K562 (cell line): ENCODE data around the gene NPR1. TPM values are rescaled to one million over a fixed set of nuclear protein-coding genes. Genes with fewer than 3 reads are reported as not detected.

Source experiments
- CAMTA2 ChIP-seq: fragments of 250-450 bp; sonication (Bioruptor Pico); conservative IDR thresholded peaks from 2 replicates; pipeline ENCODE4 v1.5.1; 2022
- CHD1 ChIP-seq: fragments of 200-600 bp; sonication (generic); IDR thresholded peaks from one replicate; pipeline ENCODE4 v1.6.1; 2012; ENCODE audit warnings: mild to moderate bottlenecking, moderate library complexity, low read length, inconsistent platforms
- FOS ChIP-seq: IDR thresholded peaks from 3 replicates; pipeline ENCODE4 v1.6.1; 2011; ENCODE audit not compliant: insufficient read length; ENCODE audit errors: extremely low read depth
- GTF2A2 ChIP-seq: IDR thresholded peaks from 2 replicates; pipeline ENCODE4 v1.6.1; 2016; ENCODE audit warnings: mild to moderate bottlenecking, missing genetic modification characterization, missing compliant biosample characterization
- HMGN3 ChIP-seq: IDR thresholded peaks from 2 replicates; pipeline ENCODE4 v1.6.1; 2011; ENCODE audit warnings: borderline replicate concordance, low read depth, mild to moderate bottlenecking, mixed read lengths, low read length; ENCODE audit not compliant: insufficient read length; ENCODE audit errors: extremely low read depth
- ID3 ChIP-seq, 2 experiments: fragments of 250-450 bp in 1 of 2; fragments of 450-650 bp in 1 of 2; sonication (Bioruptor Pico) in 1 of 2; IDR thresholded peaks; 2 replicates each; pipeline versions ENCODE4 v1.6.1 to v1.8.0; 2016 to 2021; ENCODE audit warnings: mild to moderate bottlenecking in 2 of 2, moderate library complexity in 2 of 2, missing compliant biosample characterization in 1 of 2, missing genetic modification characterization in 1 of 2
- IFI16 ChIP-seq: fragments of 250-450 bp; sonication (Bioruptor Pico); IDR thresholded peaks from 2 replicates; pipeline ENCODE4 v2.1.2; 2022; ENCODE audit warnings: mild to moderate bottlenecking, inconsistent platforms
- KDM1A ChIP-seq, 2 experiments: fragments of 450-650 bp; IDR thresholded peaks; 2 replicates each; pipeline ENCODE4 v1.6.1; 2016; ENCODE audit warnings: mild to moderate bottlenecking in 2 of 2
- KLF10 ChIP-seq: fragments of 250-450 bp; sonication (Bioruptor Pico); IDR thresholded peaks from 2 replicates; pipeline ENCODE4 v1.6.1; 2021; ENCODE audit warnings: matching md5 sums
- MYC ChIP-seq, 2 experiments: fragments of 250-450 bp in 1 of 2; sonication (Bioruptor Pico) in 1 of 2; IDR thresholded peaks; 2 replicates each; pipeline versions ENCODE4 v1.5.1 to v1.6.1; 2012 to 2021; ENCODE audit warnings: low read depth in 2 of 2, borderline replicate concordance in 1 of 2, improper control_type of control experiment in 1 of 2, low read length in 1 of 2, mild to moderate bottlenecking in 1 of 2, moderate library complexity in 1 of 2
- SIN3A ChIP-seq, 2 experiments: fragments of 150-350 bp in 1 of 2; IDR thresholded peaks; 2 replicates each; pipeline ENCODE4 v1.6.1; 2011 to 2016; ENCODE audit warnings: borderline replicate concordance in 2 of 2, low read depth in 2 of 2, low read length in 2 of 2, mild to moderate bottlenecking in 2 of 2, moderate library complexity in 2 of 2; ENCODE audit not compliant: control insufficient read depth in 1 of 2
- TCF7L2 ChIP-seq: fragments of 150-350 bp; IDR thresholded peaks from 2 replicates; pipeline ENCODE4 v1.6.1; 2016; ENCODE audit warnings: low read depth, mild to moderate bottlenecking, low read length, moderate library complexity
- TOE1 ChIP-seq, 2 experiments: fragments of 450-650 bp in 1 of 2; sonication (generic) in 1 of 2; formaldehyde crosslinking in 1 of 2; IDR thresholded peaks; 2 replicates each; pipeline versions ENCODE4 v1.7.1 to v1.8.0; 2016 to 2022; ENCODE audit warnings: borderline replicate concordance in 2 of 2, mild to moderate bottlenecking in 2 of 2, antibody characterized with exemption in 1 of 2, inconsistent platforms in 1 of 2, low read depth in 1 of 2, missing genetic modification reagents in 1 of 2, moderate library complexity in 1 of 2
- USF1 ChIP-seq: sonication (generic); formaldehyde crosslinking; IDR thresholded peaks from 2 replicates; pipeline ENCODE4 v1.9.0; 2022; ENCODE audit warnings: mild to moderate bottlenecking, missing genetic modification reagents
- ZBTB1 ChIP-seq: sonication (generic); formaldehyde crosslinking; IDR thresholded peaks from 2 replicates; pipeline ENCODE4 v1.8.1; 2023; ENCODE audit warnings: missing genetic modification reagents, low read depth, mild to moderate bottlenecking, borderline replicate concordance
- ZFP36 ChIP-seq: fragments of 150-350 bp; IDR thresholded peaks from 2 replicates; pipeline ENCODE4 v1.6.1; 2018; ENCODE audit warnings: low read length, low read depth; ENCODE audit not compliant: partially characterized antibody
- ZNF143 ChIP-seq: sonication (generic); formaldehyde crosslinking; IDR thresholded peaks from 2 replicates; pipeline ENCODE4 v1.9.0; 2022; ENCODE audit warnings: mild to moderate bottlenecking, missing genetic modification reagents
- ZNF146 ChIP-seq: IDR thresholded peaks from one replicate; pipeline ENCODE4 v1.6.1; 2018; ENCODE audit warnings: missing compliant biosample characterization; ENCODE audit not compliant: unreplicated experiment
- ZNF174 ChIP-seq: fragments of 250-450 bp; sonication (Bioruptor Pico); IDR thresholded peaks from 2 replicates; pipeline ENCODE4 v1.4.0; 2020; ENCODE audit warnings: mild to moderate bottlenecking
- ZNF184 ChIP-seq: sonication (generic); formaldehyde crosslinking; IDR thresholded peaks from 2 replicates; pipeline ENCODE4 v1.5.0; 2020; ENCODE audit warnings: missing genetic modification reagents
- ZNF280A ChIP-seq: fragments of 450-650 bp; IDR thresholded peaks from 2 replicates; pipeline ENCODE4 v1.6.1; 2018; ENCODE audit warnings: mild to moderate bottlenecking, low read depth; ENCODE audit not compliant: partially characterized antibody
- ZNF316 ChIP-seq: fragments of 450-650 bp; IDR thresholded peaks from 2 replicates; pipeline ENCODE4 v1.6.1; 2016
- ZSCAN29 ChIP-seq: fragments of 450-650 bp; IDR thresholded peaks from 2 replicates; pipeline ENCODE4 v1.6.1; 2017
- polyA plus RNA-seq, 8 experiments: library from polyadenylated mRNA; depleted of rRNA in 4 of 8; stranded (reverse) in 5 of 8; unstranded in 3 of 8; fragments of >200 nt; fragmentation: Nextera tagmentation in 2 of 8; fragmentation: Illumina TruSeq in 1 of 8; extraction: Ambion mirVana in 2 of 8; extraction: Trizol in 1 of 8; gene quantifications; 2 replicates each; pipeline versions ENCODE4 v1.2.1 to v1.2.3, GENCODE V29; 2011 to 2014; ENCODE audit warnings: inconsistent platforms in 1 of 8, missing spikeins in 1 of 8
- total RNA-seq, 7 experiments: library from RNA; depleted of rRNA in 6 of 7; stranded (reverse); fragments of >200 nt in 6 of 7; fragmentation: Illumina TruSeq in 2 of 7; extraction: Trizol in 2 of 7; gene quantifications; 2 replicates each; pipeline versions ENCODE4 v1.2.1 to v1.2.3, GENCODE V29; 2011 to 2021; ENCODE audit warnings: low replicate concordance in 1 of 7
- TF ChIP-seq, protein P1 (sequence below): fragments of 450-650 bp; IDR thresholded peaks from 2 replicates; pipeline ENCODE4 v1.6.1; 2014; ENCODE audit warnings: low read depth, mild to moderate bottlenecking, moderate library complexity, borderline replicate concordance

The NPR1 gene
- total and polyA plus RNA-seq, 9 of the 15 experiments (the other 6 are each of a cell fraction or from before 2014, with no cell fraction given): 0.05 to 0.16 (median 0.06) TPM; not detected in 6

DNA sequence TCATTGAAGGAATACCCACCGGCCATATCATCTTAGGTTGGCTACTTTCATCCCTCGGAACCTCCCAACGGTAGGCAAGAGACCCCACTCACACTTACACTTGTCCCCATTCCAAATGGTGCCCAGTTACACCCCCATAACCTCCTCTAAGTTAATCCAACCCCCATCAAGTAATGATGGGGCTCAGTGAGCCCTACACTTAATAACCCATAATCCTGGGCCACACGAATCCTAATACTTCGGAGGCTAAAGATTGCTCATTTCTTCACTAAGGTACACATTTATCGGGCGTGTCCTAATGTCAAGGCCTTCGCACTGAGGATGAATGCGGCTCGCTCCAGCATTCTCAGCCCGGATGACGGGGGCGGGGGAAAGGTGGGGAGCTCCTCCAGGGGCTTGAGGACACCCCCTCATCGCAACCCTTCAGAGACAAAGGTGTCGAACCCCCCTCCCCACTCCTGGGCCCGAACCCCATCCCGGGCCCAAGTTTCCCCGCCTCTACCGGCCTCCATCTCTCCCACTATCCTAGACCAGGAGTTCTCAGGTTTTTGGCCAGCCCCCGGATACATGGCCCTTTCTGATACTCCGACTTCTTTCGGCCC, 8.1 kb upstream of the NPR1 start (continued):
- TF ChIP-seq ZNF280A: no peak
- no peak for TF ChIP-seq ZNF174
- TF ChIP-seq CAMTA2: no peak
- TF ChIP-seq ZNF146 (CRISPR knock-in tag): no peak
- TF ChIP-seq FOS: no peak
- TF ChIP-seq, protein P1, sequence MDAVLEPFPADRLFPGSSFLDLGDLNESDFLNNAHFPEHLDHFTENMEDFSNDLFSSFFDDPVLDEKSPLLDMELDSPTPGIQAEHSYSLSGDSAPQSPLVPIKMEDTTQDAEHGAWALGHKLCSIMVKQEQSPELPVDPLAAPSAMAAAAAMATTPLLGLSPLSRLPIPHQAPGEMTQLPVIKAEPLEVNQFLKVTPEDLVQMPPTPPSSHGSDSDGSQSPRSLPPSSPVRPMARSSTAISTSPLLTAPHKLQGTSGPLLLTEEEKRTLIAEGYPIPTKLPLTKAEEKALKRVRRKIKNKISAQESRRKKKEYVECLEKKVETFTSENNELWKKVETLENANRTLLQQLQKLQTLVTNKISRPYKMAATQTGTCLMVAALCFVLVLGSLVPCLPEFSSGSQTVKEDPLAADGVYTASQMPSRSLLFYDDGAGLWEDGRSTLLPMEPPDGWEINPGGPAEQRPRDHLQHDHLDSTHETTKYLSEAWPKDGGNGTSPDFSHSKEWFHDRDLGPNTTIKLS: no peak
- 0 out of 2 replicates have a peak, but pooled peaks have one; percentile 13 for TF ChIP-seq TOE1 (IDR thresholded peaks at IDR 0.05; ENCODE audit: borderline replicate concordance)
- no peak for TF ChIP-seq TOE1 (CRISPR knock-in tag; IDR thresholded peaks at IDR 0.05; ENCODE audit: borderline replicate concordance, low read depth)
- no peak for TF ChIP-seq MYC (IDR thresholded peaks at IDR 0.05; ENCODE audit: low read depth, low read length)
- peak; percentile 79 for TF ChIP-seq MYC (CRISPR knock-in tag; IDR thresholded peaks at IDR 0.05; ENCODE audit: borderline replicate concordance, low read depth)
- no peak for TF ChIP-seq ZNF316
- TF ChIP-seq KLF10 (CRISPR knock-in tag): no peak
- no peak for TF ChIP-seq HMGN3
- TF ChIP-seq TCF7L2: no peak
- no peak for TF ChIP-seq ZSCAN29
- no peak for TF ChIP-seq KDM1A (IDR thresholded peaks at IDR 0.05)
- no peak for TF ChIP-seq ZFP36
- TF ChIP-seq SIN3A (IDR thresholded peaks at IDR 0.05; ENCODE audit: borderline replicate concordance in 2 of 2, control insufficient read depth in 1 of 2, low read depth in 2 of 2, low read length in 2 of 2): 0 out of 4 replicates have a peak, but pooled peaks of 1 of the 2 experiments have one; percentile 24
- TF ChIP-seq ZBTB1: no peak
- no peak for TF ChIP-seq ZNF184 (CRISPR knock-in tag)
- no peak for TF ChIP-seq ZNF143 (CRISPR knock-in tag)
- peak; percentile 63 for TF ChIP-seq CHD1
- no peak for TF ChIP-seq USF1 (CRISPR knock-in tag)
- no peak for TF ChIP-seq IFI16 (CRISPR knock-in tag)
- no peak for TF ChIP-seq ID3 (CRISPR knock-in tag; IDR thresholded peaks at IDR 0.05)
- TF ChIP-seq ID3 (tag; IDR thresholded peaks at IDR 0.05): no peak
- peak; percentile 25; the same call in 1 of the 2 replicates for TF ChIP-seq GTF2A2 (tag)
